OCI-LY1 (cell line): ENCODE measurements around the gene TMEM179.

Experiments
- H2AFZ ChIP-seq: fragments of 200-600 bp; sonication (generic), shearing (Covaris generic); 2 replicates; pipeline ENCODE4 v1.6.0; 2014; ENCODE audit warnings: antibody characterized with exemption, mild to moderate bottlenecking, low read length
- H3F3A ChIP-seq: fragments of 200-600 bp; sonication (generic), shearing (Covaris generic); 2 replicates; pipeline ENCODE4 v1.6.0; 2014; ENCODE audit warnings: mild to moderate bottlenecking, antibody characterized with exemption, low read length, moderate library complexity; ENCODE audit not compliant: insufficient read depth
- H3K27ac ChIP-seq: fragments of 200-600 bp; sonication (generic); 2 replicates; pipeline ENCODE4 v1.5.1; 2014; ENCODE audit warnings: low read length, mixed run types, mild to moderate bottlenecking, low read depth; ENCODE audit not compliant: poor library complexity, severe bottlenecking
- H3K27me3 ChIP-seq: fragments of 200-600 bp; sonication (generic); 2 replicates; pipeline ENCODE4 v1.6.0; 2014; ENCODE audit warnings: antibody characterized with exemption, mild to moderate bottlenecking, low read length, moderate library complexity; ENCODE audit not compliant: insufficient read depth
- H3K36me3 ChIP-seq: fragments of 200-600 bp; sonication (generic); 2 replicates; pipeline ENCODE4 v1.6.1; 2014; ENCODE audit warnings: mild to moderate bottlenecking, antibody characterized with exemption, low read length, moderate library complexity, mixed read lengths; ENCODE audit not compliant: insufficient read depth
- H3K4me1 ChIP-seq: fragments of 200-600 bp; sonication (generic); 2 replicates; pipeline ENCODE4 v1.5.1; 2014; ENCODE audit warnings: mild to moderate bottlenecking, low read length, moderate library complexity; ENCODE audit not compliant: insufficient read depth, severe bottlenecking
- H3K4me2 ChIP-seq: fragments of 200-600 bp; sonication (generic), shearing (Covaris generic); 2 replicates; pipeline ENCODE4 v1.6.1; 2014; ENCODE audit warnings: low read length
- H3K4me3 ChIP-seq: fragments of 200-600 bp; sonication (generic); 2 replicates; pipeline ENCODE4 v1.5.1; 2014; ENCODE audit warnings: low read length, low read depth, mild to moderate bottlenecking, mixed read lengths; ENCODE audit not compliant: poor library complexity, severe bottlenecking
- H3K79me2 ChIP-seq: fragments of 200-600 bp; shearing (Covaris generic); 2 replicates; pipeline ENCODE4 v1.6.1; 2016; ENCODE audit warnings: mixed run types, low read length, mixed read lengths; ENCODE audit not compliant: insufficient read depth
- H3K9ac ChIP-seq: fragments of 200-600 bp; sonication (generic), shearing (Covaris generic); 2 replicates; pipeline ENCODE4 v1.6.1; 2014; ENCODE audit warnings: mild to moderate bottlenecking, low read length, mixed read lengths
- H3K9me2 ChIP-seq: fragments of 200-600 bp; sonication (generic), shearing (Covaris generic); 2 replicates; pipeline ENCODE4 v1.6.1; 2014; ENCODE audit warnings: low read depth, mild to moderate bottlenecking, low read length, mixed read lengths
- H3K9me3 ChIP-seq: fragments of 200-600 bp; shearing (Covaris generic); 2 replicates; pipeline ENCODE4 v1.6.1; 2014; ENCODE audit warnings: low read length, mixed read lengths
- H4K20me1 ChIP-seq: fragments of 200-600 bp; sonication (generic), shearing (Covaris generic); 2 replicates; pipeline ENCODE4 v1.6.0; 2016; ENCODE audit warnings: mild to moderate bottlenecking, low read length; ENCODE audit not compliant: insufficient read depth
- CTCF ChIP-seq: fragments of 200-600 bp; sonication (generic), shearing (Covaris generic); IDR thresholded peaks from 2 replicates; pipeline ENCODE4 v1.5.1; 2017; ENCODE audit warnings: mild to moderate bottlenecking, antibody characterized with exemption, low read length, moderate library complexity, mixed read lengths
- EZH2 ChIP-seq: fragments of 200-600 bp; sonication (generic), shearing (Covaris generic); IDR thresholded peaks from 2 replicates; pipeline ENCODE4 v1.8.0; 2017; ENCODE audit warnings: borderline replicate concordance, mixed run types, mild to moderate bottlenecking, antibody characterized with exemption, low read length, moderate library complexity, mixed read lengths

Gene TMEM179

GRCh38 chr14:104574536-104574935 is 30.0 kb downstream of the TMEM179 start:
- Histone ChIP-seq H3K27ac (no peak overlapping the region), H3F3A (no peaks in the 10 kb centered on the region), H3K27me3 (peaks cover 17% of the 10 kb centered on the region; the same call in 1 of the 2 replicates), H3K36me3 (no peaks in the 10 kb centered on the region), H3K4me3 (no peak overlapping the region), H3K4me2 (no peak overlapping the region), H4K20me1 (no peaks in the 10 kb centered on the region), H2AFZ (no peak overlapping the region), H3K9me2 (no peaks in the 10 kb centered on the region), H3K9me3 (no peaks in the 10 kb centered on the region), H3K9ac (no peak overlapping the region), H3K4me1 (no peaks in the 10 kb centered on the region), H3K79me2 (no peaks in the 10 kb centered on the region)
- TF ChIP-seq CTCF (no peak), EZH2 (no peak)

GRCh38 chr14:104573930-104574329 is 30.6 kb downstream of the TMEM179 start:
- Histone ChIP-seq H4K20me1 (no peaks in the 10 kb centered on the region), H3K9ac (no peak overlapping the region), H3K79me2 (no peaks in the 10 kb centered on the region), H3F3A (no peaks in the 10 kb centered on the region), H2AFZ (no peak overlapping the region), H3K4me2 (no peak overlapping the region), H3K4me1 (no peaks in the 10 kb centered on the region), H3K27me3 (peaks cover 22% of the 10 kb centered on the region), H3K9me2 (no peaks in the 10 kb centered on the region), H3K4me3 (no peak overlapping the region), H3K9me3 (no peaks in the 10 kb centered on the region), H3K36me3 (no peaks in the 10 kb centered on the region), H3K27ac (no peak overlapping the region)
- TF ChIP-seq EZH2 (no peak), CTCF (no peak)

GRCh38 chr14:104572668-104573067 is 31.9 kb downstream of the TMEM179 start:
- no peaks in the 10 kb centered on the region for H3F3A ChIP-seq
- no peak overlapping the region for H3K9ac ChIP-seq
- no peaks in the 10 kb centered on the region for H3K36me3 ChIP-seq
- H3K27ac ChIP-seq: no peak overlapping the region
- no peak overlapping the region for H3K4me2 ChIP-seq
- no peaks in the 10 kb centered on the region for H3K79me2 ChIP-seq
- H3K9me3 ChIP-seq: no peaks in the 10 kb centered on the region
- TF ChIP-seq CTCF (no peak), EZH2 (no peak)
- H2AFZ ChIP-seq: no peak overlapping the region
- H3K9me2 ChIP-seq: no peaks in the 10 kb centered on the region
- H3K27me3 ChIP-seq: peaks cover 20% of the 10 kb centered on the region
- H3K4me3 ChIP-seq: no peak overlapping the region
- H4K20me1 ChIP-seq: no peaks in the 10 kb centered on the region
- no peaks in the 10 kb centered on the region for H3K4me1 ChIP-seq
